HTERT RPE-1 (cell line): ENCODE data around the gene BMX.

Source experiments
- in situ Hi-C: fragments of 300-500 bp; cut with MboI; formaldehyde crosslinking; loops from 4 replicates; pipeline ENCODE4 v1.14.3; 2020; ENCODE audit warnings: low sequenced_read_pairs

Gene BMX

DNA sequence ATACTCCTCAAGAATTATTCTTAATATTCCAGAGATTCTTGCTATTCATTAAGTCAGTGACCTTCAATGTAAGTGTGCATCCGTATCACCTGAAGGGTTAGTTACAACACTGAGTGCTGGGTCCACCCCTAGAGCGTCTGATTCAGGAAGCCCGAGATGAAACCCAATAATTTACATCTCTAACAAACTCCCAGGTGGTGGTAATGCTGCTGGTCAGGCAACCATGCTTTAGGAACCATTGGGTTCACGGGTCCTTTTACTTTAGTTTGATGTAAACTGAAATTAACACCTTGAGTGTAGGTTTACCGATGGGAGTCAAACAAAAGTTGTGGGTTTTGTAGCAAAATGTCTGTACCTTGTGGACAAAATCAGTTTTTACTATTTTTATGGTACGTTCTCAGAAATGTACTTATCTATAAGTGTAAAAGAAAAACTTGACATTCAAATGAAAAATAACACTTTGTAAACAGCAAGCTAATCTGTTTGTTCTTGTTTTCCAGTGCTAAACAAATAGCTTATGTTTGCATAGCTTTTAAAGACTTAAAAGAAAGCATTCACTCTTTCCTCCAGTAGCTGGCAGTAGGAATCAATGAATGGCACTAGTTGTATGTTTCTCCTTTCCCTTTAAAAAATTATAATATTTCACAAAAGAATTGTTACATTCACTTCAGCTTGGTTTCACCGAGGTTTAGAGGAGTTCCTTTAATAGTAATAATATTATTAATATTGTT lies 67.4 kb downstream of the BMX start:
- in situ Hi-C loops: no loop called here

GRCh38 chrX:15570145-15570544 lies 69.5 kb downstream of the BMX start:
- in situ Hi-C loops: no loop called here

- in situ Hi-C loops: no loop called here
Observed at GRCh38 chrX:15574017-15574416, 73.4 kb downstream of the BMX start.

GRCh38 chrX:15576019-15576418 lies 75.4 kb downstream of the BMX start:
- in situ Hi-C loops: no loop called here

GRCh38 chrX:15579778-15580747 lies 79.5 kb downstream of the BMX start:
- in situ Hi-C loops: no loop called here

- in situ Hi-C loops: no loop called here
Observed at GRCh38 chrX:15594371-15594770, 93.8 kb downstream of the BMX start.

- in situ Hi-C loops: no loop called here
Observed at GRCh38 chrX:15598026-15598425, 97.4 kb downstream of the BMX start.

DNA sequence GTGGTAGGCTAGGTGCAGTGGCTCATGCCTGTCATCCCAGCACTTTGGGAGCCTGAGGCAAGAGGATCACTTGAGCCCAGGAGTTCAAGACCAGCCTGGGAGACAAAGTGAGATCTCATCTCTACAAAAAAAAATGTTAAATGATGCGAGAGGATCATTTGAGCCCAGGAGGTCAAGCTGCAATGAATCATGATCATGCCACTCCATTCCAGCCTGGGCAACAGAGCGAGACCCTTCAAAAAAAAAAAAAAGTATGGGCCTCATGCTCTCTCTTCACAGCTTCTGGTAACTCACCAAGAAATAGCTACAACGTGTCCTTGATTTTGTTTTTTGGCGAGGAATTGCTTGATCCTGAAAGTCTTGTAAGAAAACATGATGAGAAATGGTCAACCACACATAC lies 98.9 kb downstream of the BMX start:
- in situ Hi-C loops: no loop called here

DNA sequence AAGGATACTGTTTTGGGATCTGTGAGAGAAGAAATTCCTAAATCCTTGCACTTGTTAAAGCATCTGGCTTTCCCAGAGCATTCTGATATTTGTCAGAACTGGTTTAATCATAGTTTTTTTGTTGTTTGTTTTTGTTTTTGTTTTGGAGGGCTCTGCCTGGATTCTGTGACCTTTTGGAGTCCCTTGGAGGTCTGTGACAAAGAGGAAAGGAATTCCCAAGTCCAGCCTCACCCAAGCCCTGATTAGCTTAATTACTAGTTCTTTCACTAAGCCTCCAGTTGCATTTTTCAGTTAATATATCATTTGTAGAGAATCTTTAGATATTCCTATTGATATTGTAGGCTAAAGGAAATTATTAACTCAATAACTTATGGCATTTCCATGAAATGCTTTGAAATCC lies 99.4 kb downstream of the BMX start:
- in situ Hi-C loops: no loop called here

DNA sequence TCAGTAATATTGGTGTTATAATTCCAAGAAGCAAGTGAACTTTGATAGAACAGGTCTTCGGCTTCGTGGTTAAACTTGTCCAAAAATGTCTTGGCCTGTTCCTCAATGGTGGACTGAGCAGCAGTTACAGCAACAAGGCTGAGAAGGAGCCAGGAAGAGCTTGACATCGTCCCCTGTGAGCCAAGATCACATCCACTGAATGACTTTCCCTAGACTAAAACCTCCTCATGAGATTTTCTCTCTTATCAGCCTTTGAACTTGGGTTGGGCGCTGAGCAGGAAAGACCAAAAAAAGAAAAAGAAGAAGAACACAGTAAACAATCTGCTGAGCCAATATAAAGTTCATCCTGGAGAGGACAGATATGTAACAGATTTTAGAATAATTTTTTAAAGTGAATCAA lies 100.1 kb downstream of the BMX start, which contains the start of gene ACE2:
Gene ACE2 (minus strand): TSS at position 216 of the 400 bp plus-strand sequence. CDS start 49 bp downstream, at position 167.
- in situ Hi-C loops: no loop called here

DNA sequence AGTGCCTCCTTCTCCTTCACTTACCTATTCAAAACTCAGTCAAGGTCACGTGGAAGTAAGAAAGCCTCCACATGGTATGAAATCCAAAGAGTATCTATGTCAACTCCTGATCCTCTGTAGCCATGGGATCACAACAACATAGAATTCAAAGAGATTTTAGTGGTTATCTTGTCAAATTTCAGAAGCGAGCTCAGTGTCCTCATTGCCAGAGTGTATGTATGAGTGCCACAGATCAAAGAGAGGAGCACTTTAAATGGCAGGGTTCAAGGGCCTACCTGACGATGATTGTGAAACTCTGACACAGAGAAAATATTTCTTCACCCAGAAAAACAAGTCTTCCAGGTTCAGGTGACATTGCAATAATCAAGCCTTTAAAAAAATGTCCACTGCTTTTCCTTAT lies 101.3 kb downstream of the BMX start:
- in situ Hi-C loops: no loop called here

DNA sequence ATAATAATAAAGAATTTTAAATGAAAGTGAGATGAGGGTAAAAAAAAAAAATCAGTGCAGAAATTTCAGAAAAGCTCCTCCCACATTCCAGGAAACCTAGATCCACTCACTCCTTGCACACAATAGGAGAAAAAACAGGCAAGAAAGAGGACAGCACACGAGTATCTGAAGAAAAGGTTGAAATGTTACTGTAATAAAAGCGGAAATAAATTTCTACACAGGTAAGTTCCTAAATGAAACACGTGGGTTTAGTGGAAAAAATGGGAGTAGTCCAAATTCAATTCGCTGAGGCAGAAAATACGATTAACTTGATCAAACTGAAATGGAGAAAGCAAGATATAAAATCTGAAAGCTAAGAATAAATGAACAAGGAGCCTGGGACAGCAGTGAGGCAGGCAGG lies 102.2 kb downstream of the BMX start:
- in situ Hi-C loops: no loop called here

DNA sequence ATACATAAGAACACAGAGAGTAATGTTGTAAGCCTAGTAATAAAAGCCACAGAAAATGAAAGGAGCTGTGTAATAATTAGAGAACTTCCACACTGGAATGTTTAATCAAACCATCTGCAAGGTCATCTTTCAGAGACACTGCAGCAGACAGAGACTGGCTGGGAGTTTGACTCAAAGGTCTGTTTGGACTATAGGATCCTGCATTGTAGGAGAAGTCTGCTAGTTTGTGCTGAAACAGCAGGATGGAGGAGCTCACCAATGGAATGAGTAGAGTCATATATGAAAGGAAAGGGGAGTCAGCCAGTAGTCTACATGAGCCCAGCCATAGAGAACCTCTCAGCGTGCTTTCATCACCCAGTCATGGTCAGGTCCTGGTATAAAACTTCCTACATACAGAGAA lies 104.6 kb downstream of the BMX start:
- in situ Hi-C loops: no loop called here
